ENCODE measurements around the gene ZNF423. TPM values are rescaled to one million over a fixed set of nuclear protein-coding genes. Genes with fewer than 3 reads are reported as not detected.

The ZNF423 gene
- total RNA-seq, 1 donor from 2014 or later, result 10.6 TPM

- no peak for TF ChIP-seq EZH2 (IDR thresholded peaks at IDR 0.05; ENCODE audit: insufficient read depth, low read length)
- TF ChIP-seq, protein P1, sequence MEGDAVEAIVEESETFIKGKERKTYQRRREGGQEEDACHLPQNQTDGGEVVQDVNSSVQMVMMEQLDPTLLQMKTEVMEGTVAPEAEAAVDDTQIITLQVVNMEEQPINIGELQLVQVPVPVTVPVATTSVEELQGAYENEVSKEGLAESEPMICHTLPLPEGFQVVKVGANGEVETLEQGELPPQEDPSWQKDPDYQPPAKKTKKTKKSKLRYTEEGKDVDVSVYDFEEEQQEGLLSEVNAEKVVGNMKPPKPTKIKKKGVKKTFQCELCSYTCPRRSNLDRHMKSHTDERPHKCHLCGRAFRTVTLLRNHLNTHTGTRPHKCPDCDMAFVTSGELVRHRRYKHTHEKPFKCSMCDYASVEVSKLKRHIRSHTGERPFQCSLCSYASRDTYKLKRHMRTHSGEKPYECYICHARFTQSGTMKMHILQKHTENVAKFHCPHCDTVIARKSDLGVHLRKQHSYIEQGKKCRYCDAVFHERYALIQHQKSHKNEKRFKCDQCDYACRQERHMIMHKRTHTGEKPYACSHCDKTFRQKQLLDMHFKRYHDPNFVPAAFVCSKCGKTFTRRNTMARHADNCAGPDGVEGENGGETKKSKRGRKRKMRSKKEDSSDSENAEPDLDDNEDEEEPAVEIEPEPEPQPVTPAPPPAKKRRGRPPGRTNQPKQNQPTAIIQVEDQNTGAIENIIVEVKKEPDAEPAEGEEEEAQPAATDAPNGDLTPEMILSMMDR (IDR thresholded peaks at IDR 0.05; ENCODE audit: insufficient read depth, low read depth, low read length), result no peak
- Histone ChIP-seq H2AFZ (ENCODE audit: low read depth, low read length) (no peak overlapping the region), H3K79me2 (ENCODE audit: insufficient read depth, low read length) (no peaks in the 10 kb centered on the region), H3K27me3 (ENCODE audit: insufficient read depth, low read length) (no peaks in the 10 kb centered on the region), H3K36me3 (ENCODE audit: insufficient read depth, low read length) (no peaks in the 10 kb centered on the region), H3K9ac (ENCODE audit: low read length) (no peak overlapping the region), H3K4me3 (ENCODE audit: insufficient read depth, low read depth, low read length) (no peak overlapping the region), H3K4me1 (ENCODE audit: insufficient read depth, low read length) (peaks cover 7% of the 10 kb centered on the region), H4K20me1 (ENCODE audit: insufficient read depth, low read length) (no peaks in the 10 kb centered on the region), H3K9me3 (ENCODE audit: insufficient read depth, low read depth, low read length) (no peaks in the 10 kb centered on the region), H3K4me2 (ENCODE audit: low read length) (no peak overlapping the region), H3K27ac (ENCODE audit: low read depth, low read length) (no peak overlapping the region)
- peaks cover 2% of the 10 kb centered on the region for H3K9me3 Mint-ChIP-seq (ENCODE audit: unreplicated experiment)
- peaks cover 6% of the 10 kb centered on the region for H3K36me3 Mint-ChIP-seq (ENCODE audit: low read depth, unreplicated experiment)
- H3K4me3 Mint-ChIP-seq (ENCODE audit: unreplicated experiment), result no peak overlapping the region
- H3K4me1 Mint-ChIP-seq (ENCODE audit: low read depth, unreplicated experiment), result peaks cover 4% of the 10 kb centered on the region
- FAIRE-seq, result no peak
- DNase-seq (ENCODE audit: low read depth), result no peak
- H3K27ac Mint-ChIP-seq (ENCODE audit: unreplicated experiment), result no peak overlapping the region
- H3K27me3 Mint-ChIP-seq (ENCODE audit: low read depth, unreplicated experiment), result peaks cover 11% of the 10 kb centered on the region
Measured at GRCh38 chr16:49600976-49601375, 254.9 kb downstream of the ZNF423 start.

- Histone ChIP-seq H3K27me3 (ENCODE audit: insufficient read depth, low read length) (no peaks in the 10 kb centered on the region), H3K4me1 (ENCODE audit: insufficient read depth, low read length) (peaks cover 8% of the 10 kb centered on the region), H3K9me3 (ENCODE audit: insufficient read depth, low read depth, low read length) (no peaks in the 10 kb centered on the region), H3K36me3 (ENCODE audit: insufficient read depth, low read length) (no peaks in the 10 kb centered on the region), H3K27ac (ENCODE audit: low read depth, low read length) (no peak overlapping the region), H3K4me2 (ENCODE audit: low read length) (no peak overlapping the region), H3K9ac (ENCODE audit: low read length) (no peak overlapping the region), H4K20me1 (ENCODE audit: insufficient read depth, low read length) (no peaks in the 10 kb centered on the region), H3K79me2 (ENCODE audit: insufficient read depth, low read length) (no peaks in the 10 kb centered on the region), H2AFZ (ENCODE audit: low read depth, low read length) (no peak overlapping the region), H3K4me3 (ENCODE audit: insufficient read depth, low read depth, low read length) (no peak overlapping the region)
- no peak for TF ChIP-seq EZH2 (IDR thresholded peaks at IDR 0.05; ENCODE audit: insufficient read depth, low read length)
- TF ChIP-seq, protein P1 (IDR thresholded peaks at IDR 0.05; ENCODE audit: insufficient read depth, low read depth, low read length), result no peak
- H3K4me3 Mint-ChIP-seq (ENCODE audit: unreplicated experiment), result no peak overlapping the region
- no peak for FAIRE-seq
- H3K9me3 Mint-ChIP-seq (ENCODE audit: unreplicated experiment), result peaks cover 2% of the 10 kb centered on the region
- peaks cover 6% of the 10 kb centered on the region for H3K36me3 Mint-ChIP-seq (ENCODE audit: low read depth, unreplicated experiment)
- H3K4me1 Mint-ChIP-seq (ENCODE audit: low read depth, unreplicated experiment), result peaks cover 6% of the 10 kb centered on the region
- peaks cover 11% of the 10 kb centered on the region for H3K27me3 Mint-ChIP-seq (ENCODE audit: low read depth, unreplicated experiment)
- no peak overlapping the region for H3K27ac Mint-ChIP-seq (ENCODE audit: unreplicated experiment)
- no peak for DNase-seq (ENCODE audit: low read depth)
Measured at GRCh38 chr16:49600536-49600935, 255.4 kb downstream of the ZNF423 start.

GRCh38 chr16:49599704-49600103, 256.2 kb downstream of the ZNF423 start:
- H3K9me3 Mint-ChIP-seq (ENCODE audit: unreplicated experiment), result peaks cover 2% of the 10 kb centered on the region
- peaks cover 6% of the 10 kb centered on the region for H3K4me1 Mint-ChIP-seq (ENCODE audit: low read depth, unreplicated experiment)
- no peak overlapping the region for H3K4me3 ChIP-seq (ENCODE audit: insufficient read depth, low read depth, low read length)
- TF ChIP-seq, protein P1 (IDR thresholded peaks at IDR 0.05; ENCODE audit: insufficient read depth, low read depth, low read length), result no peak
- no peak for TF ChIP-seq EZH2 (IDR thresholded peaks at IDR 0.05; ENCODE audit: insufficient read depth, low read length)
- peaks cover 8% of the 10 kb centered on the region for H3K4me1 ChIP-seq (ENCODE audit: insufficient read depth, low read length)
- H3K4me3 Mint-ChIP-seq (ENCODE audit: unreplicated experiment), result no peak overlapping the region
- H3K27me3 Mint-ChIP-seq (ENCODE audit: low read depth, unreplicated experiment), result peaks cover 11% of the 10 kb centered on the region
- no peak for DNase-seq (ENCODE audit: low read depth)
- H2AFZ ChIP-seq (ENCODE audit: low read depth, low read length), result no peak overlapping the region
- H3K27me3 ChIP-seq (ENCODE audit: insufficient read depth, low read length), result no peaks in the 10 kb centered on the region
- H3K9me3 ChIP-seq (ENCODE audit: insufficient read depth, low read depth, low read length), result no peaks in the 10 kb centered on the region
- no peak for FAIRE-seq
- no peaks in the 10 kb centered on the region for H3K36me3 ChIP-seq (ENCODE audit: insufficient read depth, low read length)
- peaks cover 6% of the 10 kb centered on the region for H3K36me3 Mint-ChIP-seq (ENCODE audit: low read depth, unreplicated experiment)
- no peak overlapping the region for H3K27ac Mint-ChIP-seq (ENCODE audit: unreplicated experiment)
- no peak overlapping the region for H3K4me2 ChIP-seq (ENCODE audit: low read length)
- H3K9ac ChIP-seq (ENCODE audit: low read length), result no peak overlapping the region
- H4K20me1 ChIP-seq (ENCODE audit: insufficient read depth, low read length), result no peaks in the 10 kb centered on the region
- no peak overlapping the region for H3K27ac ChIP-seq (ENCODE audit: low read depth, low read length)
- no peaks in the 10 kb centered on the region for H3K79me2 ChIP-seq (ENCODE audit: insufficient read depth, low read length)

Measured in astrocyte (in vitro differentiated cells and primary cell).